ENCODE measurements around the gene OS9. TPM values are rescaled to one million over a fixed set of nuclear protein-coding genes. Genes with fewer than 3 reads are reported as not detected.
A peak's percentile ranks its signal among the peaks of the same experiment; 100 is the strongest.

The OS9 gene
- polyA plus RNA-seq, 2 donors, result 106 to 120 TPM

DNA sequence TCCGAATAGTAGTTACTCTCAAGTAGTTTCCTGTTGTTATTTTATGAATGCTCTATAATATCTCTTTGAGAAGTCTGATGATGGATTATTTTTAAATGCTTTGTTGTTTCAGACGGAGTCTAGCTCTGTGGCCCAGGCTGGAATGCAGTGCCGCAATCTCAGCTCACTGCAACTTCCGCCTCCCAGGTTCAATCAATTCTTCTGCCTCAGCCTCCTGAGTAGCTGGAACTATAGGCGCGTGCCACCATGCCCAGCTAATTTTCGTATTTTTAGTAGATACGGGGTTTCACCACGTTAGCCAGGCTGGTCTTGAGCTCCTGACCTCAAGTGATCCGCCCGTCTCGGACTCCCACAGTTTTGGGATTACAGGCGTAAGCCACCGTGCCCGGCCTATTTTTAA, 1.4 kb upstream of the OS9 start:
- Histone ChIP-seq H3K36me3 (ENCODE audit: control insufficient read depth in 2 of 2, insufficient read depth in 2 of 2, low read length in 1 of 2) (peaks cover 11% of the 10 kb centered on the region in 2 donors), H3K9me3 (ENCODE audit: control insufficient read depth in 2 of 2, insufficient read depth in 1 of 2, low read depth in 1 of 2, low read length in 1 of 2) (no peaks in the 10 kb centered on the region), H3K4me1 (ENCODE audit: control insufficient read depth in 2 of 2, insufficient read depth in 2 of 2, low read length in 1 of 2) (peaks cover 4 to 8% of the 10 kb centered on the region in 2 donors), H3K27me3 (ENCODE audit: control insufficient read depth in 1 of 2, insufficient read depth in 2 of 2, low read length in 2 of 2) (no peaks in the 10 kb centered on the region), H3K27ac (ENCODE audit: low read depth in 2 of 2, low read length in 1 of 2) (no peak overlapping the region), H3K4me3 (ENCODE audit: low read depth in 1 of 2, low read length in 2 of 2) (no peak overlapping the region)
- WGBS, 2 donors, result 93 to 94% methylated on average over 15 of the region's 15 CpGs

DNA sequence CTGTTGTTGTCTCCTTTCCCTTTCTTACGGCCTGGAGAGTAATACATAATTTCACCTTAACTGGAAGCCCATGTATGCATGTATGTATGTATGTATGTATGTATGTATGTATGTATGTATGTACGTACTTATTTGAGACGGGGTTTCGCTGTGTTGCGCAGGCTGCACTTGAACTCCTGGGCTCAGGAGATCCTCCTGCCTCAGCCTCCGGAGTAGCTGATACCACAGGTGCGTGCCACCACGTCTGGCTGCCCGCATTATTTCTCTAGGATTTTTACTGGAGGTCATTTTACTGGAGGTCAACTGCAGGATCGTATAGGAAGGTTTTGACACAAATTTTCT, 644 bp upstream of the OS9 start:
- H3K4me3 ChIP-seq (ENCODE audit: low read depth in 1 of 2, low read length in 2 of 2), result no peak overlapping the region
- WGBS, 2 donors, result 55 to 59% methylated on average over 10 of the region's 10 CpGs
- H3K27ac ChIP-seq (ENCODE audit: low read depth in 2 of 2, low read length in 1 of 2), result no peak overlapping the region

GRCh38 chr12:57694459-57695019, 607 bp downstream of the OS9 start:
- Histone ChIP-seq H3K4me1 (ENCODE audit: control insufficient read depth in 2 of 2, insufficient read depth in 2 of 2, low read length in 1 of 2) (peaks cover 4 to 8% of the 10 kb centered on the region in 2 donors), H3K27me3 (ENCODE audit: control insufficient read depth in 1 of 2, insufficient read depth in 2 of 2, low read length in 2 of 2) (no peaks in the 10 kb centered on the region), H3K4me3 (ENCODE audit: low read depth in 1 of 2, low read length in 2 of 2) (peak overlapping the region; percentile 98), H3K27ac (ENCODE audit: low read depth in 2 of 2, low read length in 1 of 2) (peak overlapping the region; percentile 87 to 92), H3K36me3 (ENCODE audit: control insufficient read depth in 2 of 2, insufficient read depth in 2 of 2, low read length in 1 of 2) (peaks cover 12 to 19% of the 10 kb centered on the region in 2 donors), H3K9me3 (ENCODE audit: control insufficient read depth in 2 of 2, insufficient read depth in 1 of 2, low read depth in 1 of 2, low read length in 1 of 2) (no peaks in the 10 kb centered on the region)
- WGBS, 2 donors, result 1% methylated on average over 13 to 15 of the region's 15 CpGs

More for the DNA sequence above, 644 bp upstream of the OS9 start:
- Histone ChIP-seq H3K9me3 (ENCODE audit: control insufficient read depth in 2 of 2, insufficient read depth in 1 of 2, low read depth in 1 of 2, low read length in 1 of 2) (no peaks in the 10 kb centered on the region), H3K27me3 (ENCODE audit: control insufficient read depth in 1 of 2, insufficient read depth in 2 of 2, low read length in 2 of 2) (no peaks in the 10 kb centered on the region), H3K4me1 (ENCODE audit: control insufficient read depth in 2 of 2, insufficient read depth in 2 of 2, low read length in 1 of 2) (peaks cover 4 to 8% of the 10 kb centered on the region in 2 donors), H3K36me3 (ENCODE audit: control insufficient read depth in 2 of 2, insufficient read depth in 2 of 2, low read length in 1 of 2) (peaks cover 12 to 15% of the 10 kb centered on the region in 2 donors)

GRCh38 chr12:57695770-57696432, 2.0 kb downstream of the OS9 start:
- Histone ChIP-seq H3K36me3 (ENCODE audit: control insufficient read depth in 2 of 2, insufficient read depth in 2 of 2, low read length in 1 of 2) (peaks cover 12 to 19% of the 10 kb centered on the region in 2 donors), H3K9me3 (ENCODE audit: control insufficient read depth in 2 of 2, insufficient read depth in 1 of 2, low read depth in 1 of 2, low read length in 1 of 2) (no peaks in the 10 kb centered on the region)
- 87 to 93% methylated on average over 11 of the region's 11 CpGs for WGBS, 2 donors

DNA sequence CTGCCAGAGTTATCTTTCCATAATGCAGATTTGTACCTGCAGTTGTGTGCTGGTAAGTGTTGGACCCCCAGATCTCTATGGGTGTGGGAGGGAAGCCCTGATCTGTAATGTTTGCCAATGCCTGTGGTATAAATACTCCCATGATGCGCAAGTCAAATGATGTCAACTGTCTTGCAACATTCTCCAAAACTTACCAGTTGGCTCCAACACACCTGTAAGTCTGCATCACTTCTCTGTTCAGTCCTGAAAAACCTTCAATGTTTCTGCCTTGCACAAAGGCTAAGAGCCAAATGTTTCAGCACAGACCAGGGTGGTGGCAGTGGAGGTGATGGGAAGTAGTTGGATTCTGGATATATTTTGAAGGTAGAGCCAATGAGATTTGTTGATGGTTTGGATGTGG, 3.1 kb downstream of the OS9 start:
- H3K4me3 ChIP-seq (ENCODE audit: low read depth in 1 of 2, low read length in 2 of 2), result no peak overlapping the region
- H3K27ac ChIP-seq (ENCODE audit: low read depth in 2 of 2, low read length in 1 of 2), result no peak overlapping the region
- H3K27me3 ChIP-seq (ENCODE audit: control insufficient read depth in 1 of 2, insufficient read depth in 2 of 2, low read length in 2 of 2), result no peaks in the 10 kb centered on the region
- 98 to 100% methylated on average over 1 of the region's 1 CpG for whole genome bisulfite sequencing, 2 donors
- peaks cover 12 to 19% of the 10 kb centered on the region in 2 donors for H3K36me3 ChIP-seq (ENCODE audit: control insufficient read depth in 2 of 2, insufficient read depth in 2 of 2, low read length in 1 of 2)
- no peaks in the 10 kb centered on the region for H3K9me3 ChIP-seq (ENCODE audit: control insufficient read depth in 2 of 2, insufficient read depth in 1 of 2, low read depth in 1 of 2, low read length in 1 of 2)
- H3K4me1 ChIP-seq (ENCODE audit: control insufficient read depth in 2 of 2, insufficient read depth in 2 of 2, low read length in 1 of 2), result peaks cover 4 to 8% of the 10 kb centered on the region in 2 donors

More at GRCh38 chr12:57695770-57696432, 2.0 kb downstream of the OS9 start:
- Histone ChIP-seq H3K27ac (ENCODE audit: low read depth in 2 of 2, low read length in 1 of 2) (no peak overlapping the region), H3K4me1 (ENCODE audit: control insufficient read depth in 2 of 2, insufficient read depth in 2 of 2, low read length in 1 of 2) (peaks cover 4 to 8% of the 10 kb centered on the region in 2 donors), H3K27me3 (ENCODE audit: control insufficient read depth in 1 of 2, insufficient read depth in 2 of 2, low read length in 2 of 2) (no peaks in the 10 kb centered on the region), H3K4me3 (ENCODE audit: low read depth in 1 of 2, low read length in 2 of 2) (no peak overlapping the region)

DNA sequence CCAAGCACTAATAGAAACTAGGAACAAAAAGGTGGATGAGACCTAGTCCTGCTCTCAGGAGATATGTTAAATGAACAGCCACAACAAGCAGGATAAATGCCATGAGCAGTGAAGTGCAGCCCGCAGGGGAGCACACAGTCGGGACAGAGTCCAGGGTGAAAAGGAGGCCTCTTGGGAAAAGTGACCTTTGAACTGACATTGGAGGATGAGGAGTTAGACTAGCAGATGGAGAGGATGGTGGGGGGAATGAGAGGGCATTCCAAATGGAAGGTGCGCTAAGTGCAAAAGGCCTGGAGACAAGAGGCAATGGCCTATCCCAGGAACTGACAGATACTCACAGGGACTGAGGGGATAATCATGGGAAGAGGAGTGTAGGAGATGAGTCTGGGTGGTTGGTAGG, 4.5 kb downstream of the OS9 start:
- Histone ChIP-seq H3K27ac (ENCODE audit: low read depth in 2 of 2, low read length in 1 of 2) (no peak overlapping the region), H3K4me3 (ENCODE audit: low read depth in 1 of 2, low read length in 2 of 2) (no peak overlapping the region), H3K9me3 (ENCODE audit: control insufficient read depth in 2 of 2, insufficient read depth in 1 of 2, low read depth in 1 of 2, low read length in 1 of 2) (no peaks in the 10 kb centered on the region), H3K27me3 (ENCODE audit: control insufficient read depth in 1 of 2, insufficient read depth in 2 of 2, low read length in 2 of 2) (no peaks in the 10 kb centered on the region), H3K4me1 (ENCODE audit: control insufficient read depth in 2 of 2, insufficient read depth in 2 of 2, low read length in 1 of 2) (peaks cover 4 to 6% of the 10 kb centered on the region in 2 donors), H3K36me3 (ENCODE audit: control insufficient read depth in 2 of 2, insufficient read depth in 2 of 2, low read length in 1 of 2) (peaks cover 12 to 19% of the 10 kb centered on the region in 2 donors)
- WGBS, 2 donors, result 89 to 95% methylated on average over 3 of the region's 3 CpGs

DNA sequence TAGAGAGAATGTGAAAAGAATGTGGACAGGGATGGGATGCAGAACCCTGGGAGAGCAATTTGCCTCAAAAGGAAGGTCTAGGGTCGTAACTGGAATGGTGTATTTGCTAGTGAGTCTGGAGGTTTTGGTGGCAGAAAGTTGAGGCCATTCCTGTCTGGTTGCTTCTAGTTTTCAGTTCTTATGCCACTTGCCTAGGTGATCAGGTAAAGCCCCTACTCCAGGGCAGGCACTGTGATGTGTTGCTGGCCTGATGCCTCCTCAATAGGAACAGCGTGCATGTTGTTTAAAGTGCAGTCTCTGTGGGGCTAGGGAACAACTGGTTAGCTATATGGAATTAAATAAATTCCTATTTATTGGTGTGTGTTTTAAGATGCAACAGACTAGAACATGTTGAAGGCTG, 6.4 kb downstream of the OS9 start:
- H3K36me3 ChIP-seq (ENCODE audit: control insufficient read depth in 2 of 2, insufficient read depth in 2 of 2, low read length in 1 of 2), result peaks cover 12 to 19% of the 10 kb centered on the region in 2 donors
- WGBS, 2 donors, result 98% methylated on average over 2 of the region's 2 CpGs
- no peak overlapping the region for H3K4me3 ChIP-seq (ENCODE audit: low read depth in 1 of 2, low read length in 2 of 2)
- H3K9me3 ChIP-seq (ENCODE audit: control insufficient read depth in 2 of 2, insufficient read depth in 1 of 2, low read depth in 1 of 2, low read length in 1 of 2), result no peaks in the 10 kb centered on the region
- H3K4me1 ChIP-seq (ENCODE audit: control insufficient read depth in 2 of 2, insufficient read depth in 2 of 2, low read length in 1 of 2), result no peaks in the 10 kb centered on the region
- no peaks in the 10 kb centered on the region for H3K27me3 ChIP-seq (ENCODE audit: control insufficient read depth in 1 of 2, insufficient read depth in 2 of 2, low read length in 2 of 2)
- H3K27ac ChIP-seq (ENCODE audit: low read depth in 2 of 2, low read length in 1 of 2), result no peak overlapping the region

DNA sequence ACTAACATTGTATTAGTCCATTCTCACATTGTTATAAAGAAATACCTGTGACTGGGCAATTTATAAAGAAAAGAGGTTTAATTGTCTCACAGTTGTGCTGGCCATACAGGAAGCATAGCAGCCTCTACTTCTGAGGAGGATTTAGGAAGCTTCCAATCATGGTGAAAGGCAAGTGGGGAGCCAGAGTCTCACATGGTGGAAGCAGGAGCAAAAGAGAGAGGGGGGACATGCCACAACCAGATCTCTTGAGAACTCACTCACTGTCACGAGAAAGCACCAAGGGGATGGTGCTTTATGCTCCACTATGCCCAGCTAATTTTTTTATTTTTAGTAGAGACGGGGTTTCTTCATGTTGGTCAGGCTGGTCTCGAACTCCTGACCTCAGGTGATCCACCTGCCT, 13.3 kb downstream of the OS9 start:
- Histone ChIP-seq H3K27ac (ENCODE audit: low read depth in 2 of 2, low read length in 1 of 2) (no peak overlapping the region), H3K36me3 (ENCODE audit: control insufficient read depth in 2 of 2, insufficient read depth in 2 of 2, low read length in 1 of 2) (no peaks in the 10 kb centered on the region), H3K4me3 (ENCODE audit: low read depth in 1 of 2, low read length in 2 of 2) (no peak overlapping the region), H3K27me3 (ENCODE audit: control insufficient read depth in 1 of 2, insufficient read depth in 2 of 2, low read length in 2 of 2) (no peaks in the 10 kb centered on the region), H3K9me3 (ENCODE audit: control insufficient read depth in 2 of 2, insufficient read depth in 1 of 2, low read depth in 1 of 2, low read length in 1 of 2) (no peaks in the 10 kb centered on the region), H3K4me1 (ENCODE audit: control insufficient read depth in 2 of 2, insufficient read depth in 2 of 2, low read length in 1 of 2) (no peaks in the 10 kb centered on the region)
- WGBS, 2 donors, result 89 to 97% methylated on average over 3 of the region's 3 CpGs

DNA sequence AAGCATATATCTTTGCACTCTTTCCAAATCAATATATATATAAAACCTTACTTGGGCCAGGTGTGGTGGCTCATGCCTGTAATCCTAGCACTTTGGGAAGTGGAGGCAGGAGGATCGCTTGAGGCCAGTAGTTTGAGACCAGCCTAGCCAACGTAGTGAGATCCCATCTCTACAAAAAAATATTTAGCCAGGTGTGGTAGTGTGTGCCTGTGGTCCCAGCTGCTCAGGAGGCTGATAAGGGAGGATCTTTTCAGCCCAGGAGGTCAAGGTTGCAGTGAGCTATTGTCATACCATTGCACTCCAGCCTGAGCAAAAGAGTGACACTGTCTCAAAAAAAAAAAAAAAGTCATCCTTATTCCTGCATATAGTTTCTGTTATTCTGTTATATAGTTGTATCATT, 14.4 kb downstream of the OS9 start:
- H3K4me1 ChIP-seq (ENCODE audit: control insufficient read depth in 2 of 2, insufficient read depth in 2 of 2, low read length in 1 of 2), result no peaks in the 10 kb centered on the region
- WGBS, 2 donors, result 87 to 93% methylated on average over 2 of the region's 2 CpGs
- peaks cover 0 to 2% of the 10 kb centered on the region in 2 donors for H3K36me3 ChIP-seq (ENCODE audit: control insufficient read depth in 2 of 2, insufficient read depth in 2 of 2, low read length in 1 of 2)
- H3K27ac ChIP-seq (ENCODE audit: low read depth in 2 of 2, low read length in 1 of 2), result no peak overlapping the region
- no peaks in the 10 kb centered on the region for H3K27me3 ChIP-seq (ENCODE audit: control insufficient read depth in 1 of 2, insufficient read depth in 2 of 2, low read length in 2 of 2)
- no peaks in the 10 kb centered on the region for H3K9me3 ChIP-seq (ENCODE audit: control insufficient read depth in 2 of 2, insufficient read depth in 1 of 2, low read depth in 1 of 2, low read length in 1 of 2)
- no peak overlapping the region for H3K4me3 ChIP-seq (ENCODE audit: low read depth in 1 of 2, low read length in 2 of 2)

- no peaks in the 10 kb centered on the region for H3K27me3 ChIP-seq (ENCODE audit: control insufficient read depth in 1 of 2, insufficient read depth in 2 of 2, low read length in 2 of 2)
- no peak overlapping the region for H3K27ac ChIP-seq (ENCODE audit: low read depth in 2 of 2, low read length in 1 of 2)
- WGBS, 2 donors, result 93 to 96% methylated on average over 3 of the region's 3 CpGs
- H3K4me3 ChIP-seq (ENCODE audit: low read depth in 1 of 2, low read length in 2 of 2), result no peak overlapping the region
- no peaks in the 10 kb centered on the region for H3K9me3 ChIP-seq (ENCODE audit: control insufficient read depth in 2 of 2, insufficient read depth in 1 of 2, low read depth in 1 of 2, low read length in 1 of 2)
- no peaks in the 10 kb centered on the region for H3K4me1 ChIP-seq (ENCODE audit: control insufficient read depth in 2 of 2, insufficient read depth in 2 of 2, low read length in 1 of 2)
- H3K36me3 ChIP-seq (ENCODE audit: control insufficient read depth in 2 of 2, insufficient read depth in 2 of 2, low read length in 1 of 2), result peaks cover 0 to 21% of the 10 kb centered on the region in 2 donors
These were observed 18.8 kb downstream of the OS9 start for GRCh38 chr12:57712701-57713100.

Measured in esophagus (tissue), 2 donors.